ENCODE data around the gene DHPS.

GRCh38 chr19:12665671-12666264 lies 15.9 kb downstream of the DHPS start:
- TF ChIP-seq EZH2phosphoT487 (IDR thresholded peaks at IDR 0.05; ENCODE audit: borderline replicate concordance, low read length) = no peak
- no peak for TF ChIP-seq CTCF (IDR thresholded peaks at IDR 0.05; ENCODE audit: low read depth, low read length, poor library complexity, severe bottlenecking)

Data from DOHH2 (cell line).